H1 (cell line): ENCODE measurements around the gene CIB2. TPM values are rescaled to one million over a fixed set of nuclear protein-coding genes. Genes with fewer than 3 reads are reported as not detected.

Experiments used
- BRCA1 ChIP-seq: IDR thresholded peaks from 2 replicates; pipeline ENCODE4 v1.6.1; 2012; ENCODE audit warnings: low read depth, low read length, improper control_type of control experiment
- HDAC6 ChIP-seq: IDR thresholded peaks from one replicate; pipeline ENCODE4 v1.7.1; 2012; ENCODE audit warnings: low read depth, mild to moderate bottlenecking, inconsistent platforms, low read length, moderate library complexity
- SIX5 ChIP-seq: IDR thresholded peaks from 2 replicates; pipeline ENCODE4 v1.6.1; 2011; ENCODE audit warnings: mild to moderate bottlenecking, low read depth, low read length
- TAF1 ChIP-seq: IDR thresholded peaks from 2 replicates; pipeline ENCODE4 v1.6.1; 2011; ENCODE audit warnings: mild to moderate bottlenecking, low read depth, low read length
- TEAD4 ChIP-seq: IDR thresholded peaks from 2 replicates; pipeline ENCODE4 v1.6.1; 2012; ENCODE audit warnings: low read depth, low read length, inconsistent platforms, mixed read lengths
- polyA plus RNA-seq, 7 experiments: library from polyadenylated mRNA; depleted of rRNA in 3 of 7; stranded (reverse) in 5 of 7; unstranded in 2 of 7; fragments of >200 nt in 5 of 7; fragments of 200-250 nt in 2 of 7; gene quantifications; 1 replicate in 5 of 7; 2 replicates in 1 of 7; 4 replicates in 1 of 7; pipeline versions ENCODE4 v1.2.1 to v1.2.3, GENCODE V29; 2011 to 2013; ENCODE audit warnings: missing spikeins in 2 of 7, mixed read lengths in 2 of 7
- total RNA-seq: library from RNA; stranded (reverse); fragmentation: NEBNext Ultra II Directional; extraction: Animal tissue kit (Norgen Biotek cat#: 25700); gene quantifications from 2 replicates; pipeline ENCODE4 v1.2.1, GENCODE V29; 2021
- TF ChIP-seq, protein P1 (sequence below): fragments of 300-600 bp; sonication (generic); IDR thresholded peaks from 2 replicates; pipeline ENCODE4 v1.7.1; 2012; ENCODE audit warnings: low read length, moderate library complexity, mild to moderate bottlenecking, inconsistent platforms; ENCODE audit not compliant: insufficient replicate concordance
- TF ChIP-seq, protein P2 (sequence below): IDR thresholded peaks from 2 replicates; pipeline ENCODE4 v1.6.1; 2012; ENCODE audit warnings: inconsistent platforms

CIB2 gene
- total and polyA plus RNA-seq, 2 of the 8 experiments (the other 6 are each of a cell fraction or from before 2014, with no cell fraction given) = 41.5 to 45.8 TPM

GRCh38 chr15:78087951-78088772 lies 43.1 kb downstream of the CIB2 start (continued):
- TF ChIP-seq, protein P1, sequence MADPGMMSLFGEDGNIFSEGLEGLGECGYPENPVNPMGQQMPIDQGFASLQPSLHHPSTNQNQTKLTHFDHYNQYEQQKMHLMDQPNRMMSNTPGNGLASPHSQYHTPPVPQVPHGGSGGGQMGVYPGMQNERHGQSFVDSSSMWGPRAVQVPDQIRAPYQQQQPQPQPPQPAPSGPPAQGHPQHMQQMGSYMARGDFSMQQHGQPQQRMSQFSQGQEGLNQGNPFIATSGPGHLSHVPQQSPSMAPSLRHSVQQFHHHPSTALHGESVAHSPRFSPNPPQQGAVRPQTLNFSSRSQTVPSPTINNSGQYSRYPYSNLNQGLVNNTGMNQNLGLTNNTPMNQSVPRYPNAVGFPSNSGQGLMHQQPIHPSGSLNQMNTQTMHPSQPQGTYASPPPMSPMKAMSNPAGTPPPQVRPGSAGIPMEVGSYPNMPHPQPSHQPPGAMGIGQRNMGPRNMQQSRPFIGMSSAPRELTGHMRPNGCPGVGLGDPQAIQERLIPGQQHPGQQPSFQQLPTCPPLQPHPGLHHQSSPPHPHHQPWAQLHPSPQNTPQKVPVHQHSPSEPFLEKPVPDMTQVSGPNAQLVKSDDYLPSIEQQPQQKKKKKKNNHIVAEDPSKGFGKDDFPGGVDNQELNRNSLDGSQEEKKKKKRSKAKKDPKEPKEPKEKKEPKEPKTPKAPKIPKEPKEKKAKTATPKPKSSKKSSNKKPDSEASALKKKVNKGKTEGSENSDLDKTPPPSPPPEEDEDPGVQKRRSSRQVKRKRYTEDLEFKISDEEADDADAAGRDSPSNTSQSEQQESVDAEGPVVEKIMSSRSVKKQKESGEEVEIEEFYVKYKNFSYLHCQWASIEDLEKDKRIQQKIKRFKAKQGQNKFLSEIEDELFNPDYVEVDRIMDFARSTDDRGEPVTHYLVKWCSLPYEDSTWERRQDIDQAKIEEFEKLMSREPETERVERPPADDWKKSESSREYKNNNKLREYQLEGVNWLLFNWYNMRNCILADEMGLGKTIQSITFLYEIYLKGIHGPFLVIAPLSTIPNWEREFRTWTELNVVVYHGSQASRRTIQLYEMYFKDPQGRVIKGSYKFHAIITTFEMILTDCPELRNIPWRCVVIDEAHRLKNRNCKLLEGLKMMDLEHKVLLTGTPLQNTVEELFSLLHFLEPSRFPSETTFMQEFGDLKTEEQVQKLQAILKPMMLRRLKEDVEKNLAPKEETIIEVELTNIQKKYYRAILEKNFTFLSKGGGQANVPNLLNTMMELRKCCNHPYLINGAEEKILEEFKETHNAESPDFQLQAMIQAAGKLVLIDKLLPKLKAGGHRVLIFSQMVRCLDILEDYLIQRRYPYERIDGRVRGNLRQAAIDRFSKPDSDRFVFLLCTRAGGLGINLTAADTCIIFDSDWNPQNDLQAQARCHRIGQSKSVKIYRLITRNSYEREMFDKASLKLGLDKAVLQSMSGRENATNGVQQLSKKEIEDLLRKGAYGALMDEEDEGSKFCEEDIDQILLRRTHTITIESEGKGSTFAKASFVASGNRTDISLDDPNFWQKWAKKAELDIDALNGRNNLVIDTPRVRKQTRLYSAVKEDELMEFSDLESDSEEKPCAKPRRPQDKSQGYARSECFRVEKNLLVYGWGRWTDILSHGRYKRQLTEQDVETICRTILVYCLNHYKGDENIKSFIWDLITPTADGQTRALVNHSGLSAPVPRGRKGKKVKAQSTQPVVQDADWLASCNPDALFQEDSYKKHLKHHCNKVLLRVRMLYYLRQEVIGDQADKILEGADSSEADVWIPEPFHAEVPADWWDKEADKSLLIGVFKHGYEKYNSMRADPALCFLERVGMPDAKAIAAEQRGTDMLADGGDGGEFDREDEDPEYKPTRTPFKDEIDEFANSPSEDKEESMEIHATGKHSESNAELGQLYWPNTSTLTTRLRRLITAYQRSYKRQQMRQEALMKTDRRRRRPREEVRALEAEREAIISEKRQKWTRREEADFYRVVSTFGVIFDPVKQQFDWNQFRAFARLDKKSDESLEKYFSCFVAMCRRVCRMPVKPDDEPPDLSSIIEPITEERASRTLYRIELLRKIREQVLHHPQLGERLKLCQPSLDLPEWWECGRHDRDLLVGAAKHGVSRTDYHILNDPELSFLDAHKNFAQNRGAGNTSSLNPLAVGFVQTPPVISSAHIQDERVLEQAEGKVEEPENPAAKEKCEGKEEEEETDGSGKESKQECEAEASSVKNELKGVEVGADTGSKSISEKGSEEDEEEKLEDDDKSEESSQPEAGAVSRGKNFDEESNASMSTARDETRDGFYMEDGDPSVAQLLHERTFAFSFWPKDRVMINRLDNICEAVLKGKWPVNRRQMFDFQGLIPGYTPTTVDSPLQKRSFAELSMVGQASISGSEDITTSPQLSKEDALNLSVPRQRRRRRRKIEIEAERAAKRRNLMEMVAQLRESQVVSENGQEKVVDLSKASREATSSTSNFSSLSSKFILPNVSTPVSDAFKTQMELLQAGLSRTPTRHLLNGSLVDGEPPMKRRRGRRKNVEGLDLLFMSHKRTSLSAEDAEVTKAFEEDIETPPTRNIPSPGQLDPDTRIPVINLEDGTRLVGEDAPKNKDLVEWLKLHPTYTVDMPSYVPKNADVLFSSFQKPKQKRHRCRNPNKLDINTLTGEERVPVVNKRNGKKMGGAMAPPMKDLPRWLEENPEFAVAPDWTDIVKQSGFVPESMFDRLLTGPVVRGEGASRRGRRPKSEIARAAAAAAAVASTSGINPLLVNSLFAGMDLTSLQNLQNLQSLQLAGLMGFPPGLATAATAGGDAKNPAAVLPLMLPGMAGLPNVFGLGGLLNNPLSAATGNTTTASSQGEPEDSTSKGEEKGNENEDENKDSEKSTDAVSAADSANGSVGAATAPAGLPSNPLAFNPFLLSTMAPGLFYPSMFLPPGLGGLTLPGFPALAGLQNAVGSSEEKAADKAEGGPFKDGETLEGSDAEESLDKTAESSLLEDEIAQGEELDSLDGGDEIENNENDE = no peak
- TF ChIP-seq BRCA1 (no peak), HDAC6 (no peak), SIX5 (no peak), TEAD4 (no peak), TAF1 (no peak)
- TF ChIP-seq, protein P2, sequence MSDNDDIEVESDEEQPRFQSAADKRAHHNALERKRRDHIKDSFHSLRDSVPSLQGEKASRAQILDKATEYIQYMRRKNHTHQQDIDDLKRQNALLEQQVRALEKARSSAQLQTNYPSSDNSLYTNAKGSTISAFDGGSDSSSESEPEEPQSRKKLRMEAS = no peak
